ENCODE data around the gene WDR27.

DNA sequence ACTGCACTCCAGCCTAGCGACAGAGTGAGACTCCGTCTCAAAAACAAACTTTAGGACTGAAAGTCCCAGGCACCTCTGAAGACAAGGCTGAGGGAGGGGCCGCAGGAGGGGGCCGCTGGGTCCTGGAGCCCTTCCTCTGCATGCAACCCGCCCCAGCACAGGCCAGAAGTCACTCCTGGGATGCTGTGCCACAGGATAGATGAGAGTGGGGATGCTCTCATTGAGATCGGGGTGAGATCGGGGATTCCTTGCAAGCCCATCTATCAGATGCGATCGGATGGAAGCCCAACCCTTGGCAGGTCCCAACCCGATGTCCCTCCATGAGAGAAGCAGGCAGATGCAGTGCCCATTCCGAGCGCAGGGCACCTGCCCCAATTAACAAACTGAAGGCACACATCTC lies 66.5 kb downstream of the WDR27 start:
- TF ChIP-seq, protein P1, sequence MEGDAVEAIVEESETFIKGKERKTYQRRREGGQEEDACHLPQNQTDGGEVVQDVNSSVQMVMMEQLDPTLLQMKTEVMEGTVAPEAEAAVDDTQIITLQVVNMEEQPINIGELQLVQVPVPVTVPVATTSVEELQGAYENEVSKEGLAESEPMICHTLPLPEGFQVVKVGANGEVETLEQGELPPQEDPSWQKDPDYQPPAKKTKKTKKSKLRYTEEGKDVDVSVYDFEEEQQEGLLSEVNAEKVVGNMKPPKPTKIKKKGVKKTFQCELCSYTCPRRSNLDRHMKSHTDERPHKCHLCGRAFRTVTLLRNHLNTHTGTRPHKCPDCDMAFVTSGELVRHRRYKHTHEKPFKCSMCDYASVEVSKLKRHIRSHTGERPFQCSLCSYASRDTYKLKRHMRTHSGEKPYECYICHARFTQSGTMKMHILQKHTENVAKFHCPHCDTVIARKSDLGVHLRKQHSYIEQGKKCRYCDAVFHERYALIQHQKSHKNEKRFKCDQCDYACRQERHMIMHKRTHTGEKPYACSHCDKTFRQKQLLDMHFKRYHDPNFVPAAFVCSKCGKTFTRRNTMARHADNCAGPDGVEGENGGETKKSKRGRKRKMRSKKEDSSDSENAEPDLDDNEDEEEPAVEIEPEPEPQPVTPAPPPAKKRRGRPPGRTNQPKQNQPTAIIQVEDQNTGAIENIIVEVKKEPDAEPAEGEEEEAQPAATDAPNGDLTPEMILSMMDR (IDR thresholded peaks at IDR 0.05) = no peak
- TF ChIP-seq POLR2A (IDR thresholded peaks at IDR 0.05) (no peak), POLR2AphosphoS5 (IDR thresholded peaks at IDR 0.05) (no peak)

Measured in breast epithelium (tissue), 3 donors.